ENCODE measurements around the gene GABRB1.

- TF ChIP-seq EZH2 (optimal IDR thresholded peaks at IDR 0.05; ENCODE audit: low read depth, low read length) (no peak), CTCF (IDR thresholded peaks at IDR 0.05; ENCODE audit: low read length) (no peak)
Observed at GRCh38 chr4:47207555-47207954, 176.2 kb downstream of the GABRB1 start.
